HG03108 (cell line): Measurements from ENCODE around the gene HTR2A.

Experiments used
- ATAC-seq: cut with Tn5 transposase; IDR thresholded peaks from one replicate; pipeline ENCODE4 v1.9.1; 2021; ENCODE audit warnings: moderate library complexity; ENCODE audit not compliant: unreplicated experiment

The HTR2A gene

DNA sequence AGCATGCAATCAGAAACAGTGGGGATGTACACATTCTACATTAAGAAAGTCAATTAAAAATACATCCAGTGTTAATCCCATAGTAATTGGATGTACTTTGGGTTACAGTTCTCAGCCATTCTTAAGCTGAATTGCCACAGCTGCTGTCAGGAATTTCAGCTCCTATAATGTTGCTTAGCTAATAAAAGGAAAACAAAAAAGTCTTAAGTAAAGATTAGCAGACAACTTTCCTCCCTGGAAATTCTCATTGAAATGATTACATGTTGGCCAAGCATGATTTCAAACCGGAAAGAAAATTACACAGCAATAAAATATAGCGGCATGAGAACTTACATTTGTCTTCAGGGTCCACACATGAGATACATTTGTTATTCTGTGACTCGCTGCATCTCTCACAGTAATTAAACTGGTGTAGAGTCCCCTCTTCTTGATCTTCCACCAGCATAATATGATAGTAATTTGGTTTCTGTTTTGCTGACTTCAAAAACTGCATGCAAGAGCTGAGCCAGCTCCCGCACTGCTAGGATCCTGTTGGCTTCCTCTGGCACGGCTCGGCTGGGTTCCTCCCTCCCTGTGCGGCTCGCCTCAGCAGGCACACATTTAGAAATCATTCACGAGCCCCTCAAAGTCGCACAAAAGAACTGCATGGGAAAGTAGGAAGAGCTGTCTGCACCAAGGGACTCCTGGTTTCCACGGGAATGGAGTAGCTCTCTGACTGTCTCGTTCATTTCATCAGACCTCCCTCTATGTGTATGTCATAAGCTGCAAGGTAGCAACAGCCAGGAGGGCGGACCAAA, at the start of gene HTR2A:
Gene HTR2A (minus strand): TSS at position 713 of the 797 bp plus-strand sequence. CDS start 1,147 bp downstream, outside the sequence.
- ATAC-seq, result no peak

DNA sequence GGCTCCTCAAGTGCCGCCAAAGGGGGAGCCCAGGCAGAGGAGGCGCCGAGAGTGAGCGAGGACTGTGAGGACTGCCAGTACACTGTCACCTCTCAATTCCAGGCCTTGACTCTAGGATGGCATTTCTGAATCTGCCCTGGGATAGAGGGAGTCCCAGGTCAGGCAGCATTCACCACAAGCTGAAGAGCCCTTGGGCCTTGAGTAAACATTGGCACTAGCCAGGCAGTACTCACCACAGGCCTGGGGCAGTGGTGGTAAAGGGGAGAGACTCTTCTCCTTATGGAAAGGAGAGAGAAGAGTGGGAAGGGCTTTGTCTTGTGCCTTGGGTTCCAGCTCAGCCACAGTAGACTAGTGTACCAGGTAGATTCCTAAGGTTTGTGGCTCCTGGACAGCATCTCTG, 39.7 kb upstream of the HTR2A start:
- no peak for ATAC-seq

DNA sequence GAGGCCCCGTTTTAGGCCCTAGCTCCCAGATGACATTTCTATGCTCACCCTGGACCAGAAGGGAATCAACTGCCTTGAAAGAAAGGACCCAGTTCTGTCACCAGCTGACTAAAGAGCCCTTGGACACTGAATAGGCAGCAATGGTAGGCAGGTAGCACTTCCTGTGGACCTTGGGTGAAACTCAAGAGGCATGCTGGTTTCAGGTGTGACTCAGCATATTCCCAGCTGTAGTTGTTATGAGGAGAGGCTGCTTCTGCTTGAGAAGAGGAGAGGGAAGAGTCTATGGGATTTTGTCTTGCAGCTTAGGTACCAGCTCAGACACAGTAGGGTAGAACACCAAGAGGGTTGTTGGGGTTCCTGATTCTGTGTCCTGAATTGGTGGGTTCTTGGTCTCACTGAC, 37.9 kb upstream of the HTR2A start:
- ATAC-seq, result no peak

DNA sequence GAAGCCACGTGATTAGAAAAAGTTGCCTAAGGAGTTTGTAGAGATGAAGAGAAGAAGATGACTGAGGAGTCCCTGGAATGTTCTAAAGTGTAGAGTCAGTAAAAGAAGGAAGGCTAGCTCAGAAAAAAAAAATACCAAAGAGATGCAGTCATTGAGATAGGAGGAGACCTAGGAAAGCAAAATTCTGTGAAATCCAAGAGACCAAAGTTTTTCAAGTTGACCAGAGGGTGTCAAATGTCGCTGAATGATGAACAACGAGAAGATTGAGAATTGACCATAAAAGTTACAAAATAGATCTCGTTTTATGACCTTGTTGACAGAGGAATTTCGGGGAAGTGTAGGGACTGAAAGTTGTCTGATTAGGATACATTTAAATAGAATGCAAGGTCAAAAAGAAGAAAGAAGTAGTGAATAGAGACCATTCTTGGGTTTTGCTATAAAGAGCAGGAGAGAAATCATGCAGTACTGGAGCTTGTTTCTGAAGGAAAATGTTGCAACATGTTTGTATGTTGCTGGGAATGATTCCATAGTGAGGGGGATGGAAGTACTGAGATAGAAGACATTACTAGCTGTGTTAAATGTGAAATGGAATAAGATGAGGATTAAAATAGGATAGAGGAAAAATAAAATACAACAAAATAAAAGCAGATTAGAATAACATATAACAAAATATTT, 30.2 kb upstream of the HTR2A start:
- no peak for ATAC-seq

DNA sequence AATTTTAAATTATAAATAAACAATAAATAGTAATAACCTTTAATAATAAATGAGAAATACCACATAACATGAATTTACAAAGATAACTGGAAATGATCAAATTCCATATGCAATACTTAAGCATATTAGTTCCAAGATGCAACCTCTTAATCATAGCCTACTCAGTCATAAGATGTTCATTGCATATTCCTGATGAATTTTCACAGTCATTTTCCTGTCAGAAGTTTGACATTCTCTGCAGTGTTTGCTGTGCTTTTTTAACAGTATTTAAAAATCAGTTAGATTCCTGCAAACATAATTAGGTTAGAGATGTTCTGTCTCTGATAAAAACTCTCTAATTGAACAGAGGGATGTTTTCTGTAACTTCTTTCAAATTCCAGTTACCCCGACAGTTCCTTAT, 28.6 kb upstream of the HTR2A start:
- no peak for ATAC-seq

DNA sequence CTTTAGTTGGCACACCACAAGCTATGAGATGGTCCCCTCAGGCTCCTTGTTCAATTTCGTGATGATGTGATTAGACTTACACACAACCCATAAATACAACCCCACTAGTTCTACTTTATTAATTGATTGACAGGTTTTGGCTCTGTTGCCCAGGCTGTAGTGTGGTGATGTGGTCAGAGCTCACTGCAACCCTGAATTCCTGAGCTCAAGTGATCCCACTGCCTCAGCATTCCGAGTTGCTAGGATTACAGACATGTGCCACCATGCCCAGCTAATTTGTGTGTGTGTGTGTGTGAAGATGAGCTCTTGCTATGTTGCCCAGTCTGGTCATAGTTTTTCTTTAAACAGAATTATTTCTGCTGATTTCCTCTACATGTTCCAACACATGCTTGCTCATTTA, 17.5 kb upstream of the HTR2A start:
- ATAC-seq, result no peak

DNA sequence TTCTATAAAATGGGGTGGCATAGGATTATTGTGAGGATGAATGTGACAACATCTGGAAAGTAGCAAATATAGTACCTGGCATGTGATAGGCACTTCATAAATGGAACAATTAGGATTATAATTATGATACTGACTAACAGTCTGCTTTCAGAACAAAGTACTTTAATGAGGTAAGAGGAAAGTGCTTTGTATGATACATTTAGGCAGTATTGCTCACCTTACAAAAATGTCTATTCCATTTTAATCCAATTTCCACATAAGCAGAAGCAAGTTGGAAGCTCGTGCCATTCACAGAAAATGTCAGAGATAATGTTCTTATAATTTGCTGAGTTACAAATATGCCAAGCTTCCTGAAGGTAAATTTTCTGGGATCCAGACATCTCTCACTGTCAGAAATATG, 16.9 kb upstream of the HTR2A start:
- ATAC-seq, result no peak

DNA sequence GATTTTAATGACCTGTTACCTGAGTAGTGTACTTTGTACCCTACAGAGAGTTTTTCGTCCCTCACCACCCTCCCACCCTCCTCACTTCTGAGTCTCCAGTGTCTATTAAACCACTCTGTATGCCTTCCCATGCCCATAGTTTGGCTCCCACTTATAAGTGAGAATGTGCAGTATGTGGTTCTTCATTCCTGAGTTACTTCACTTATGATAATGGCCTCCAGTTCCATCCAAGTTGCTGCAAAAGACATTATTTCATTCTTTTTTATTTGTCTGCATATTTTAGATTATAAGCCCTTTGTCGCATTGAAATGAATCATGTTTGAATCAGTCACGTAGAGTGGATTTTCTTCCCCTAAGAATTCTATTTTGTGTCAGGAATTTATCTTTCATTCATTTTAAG, 12.2 kb upstream of the HTR2A start:
- ATAC-seq, result no peak

DNA sequence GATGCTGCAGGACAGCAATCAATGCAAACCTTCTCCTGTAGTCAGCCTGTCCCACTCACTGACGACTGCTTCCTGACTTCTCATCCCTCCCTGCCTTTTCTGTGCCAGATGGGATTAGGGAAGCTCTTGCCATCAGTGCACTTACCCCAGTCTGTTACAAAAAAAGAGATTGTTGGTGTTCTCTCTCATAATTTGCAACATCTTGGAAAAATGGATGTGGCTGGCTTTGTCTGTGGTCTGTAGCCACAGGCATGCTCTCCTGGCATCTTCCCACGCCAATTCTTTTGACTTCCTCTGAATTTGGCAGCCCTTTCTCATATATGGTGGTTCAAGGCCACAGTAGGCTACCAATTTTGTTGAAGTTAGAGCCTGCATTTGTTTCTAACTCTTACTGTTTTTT, 11.6 kb upstream of the HTR2A start:
- ATAC-seq, result no peak

DNA sequence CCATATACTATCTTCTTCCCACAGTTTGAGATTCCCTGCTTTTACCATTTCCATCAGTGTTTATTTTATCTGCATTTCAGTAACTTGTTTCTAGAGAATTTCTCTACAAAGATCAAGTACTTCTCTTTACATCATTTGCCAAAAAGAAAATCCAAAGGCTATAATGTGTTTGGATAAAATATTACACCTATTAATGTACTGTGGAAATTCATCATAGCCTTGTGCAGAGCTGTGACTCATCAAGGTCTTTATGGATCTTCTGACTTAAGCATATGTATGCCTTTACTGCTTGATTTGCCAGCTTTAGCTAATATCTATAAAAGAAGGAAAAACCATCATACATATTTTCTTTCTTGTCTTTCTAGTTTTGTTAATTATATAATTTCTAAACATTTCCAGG, 9.6 kb upstream of the HTR2A start:
- ATAC-seq, result no peak

DNA sequence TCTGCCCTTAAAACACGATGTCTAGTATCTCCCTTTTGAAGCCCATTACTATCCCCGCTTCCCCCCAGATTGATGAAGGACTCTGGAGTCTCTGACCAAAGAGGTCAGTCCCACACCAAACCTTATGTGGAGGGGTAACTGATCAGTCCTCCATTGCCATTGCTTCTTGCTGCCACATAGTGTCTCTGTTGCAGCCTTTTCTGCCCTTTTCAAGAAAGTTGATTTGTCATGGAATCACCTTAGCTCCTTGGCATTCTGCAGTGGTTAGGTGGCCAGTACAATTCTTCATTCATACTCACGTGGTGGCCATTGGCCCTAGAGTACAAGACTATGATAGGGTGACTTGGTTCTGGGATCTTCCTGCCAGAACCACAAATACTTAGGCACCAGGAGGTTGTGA, 8.4 kb upstream of the HTR2A start:
- ATAC-seq, result no peak

DNA sequence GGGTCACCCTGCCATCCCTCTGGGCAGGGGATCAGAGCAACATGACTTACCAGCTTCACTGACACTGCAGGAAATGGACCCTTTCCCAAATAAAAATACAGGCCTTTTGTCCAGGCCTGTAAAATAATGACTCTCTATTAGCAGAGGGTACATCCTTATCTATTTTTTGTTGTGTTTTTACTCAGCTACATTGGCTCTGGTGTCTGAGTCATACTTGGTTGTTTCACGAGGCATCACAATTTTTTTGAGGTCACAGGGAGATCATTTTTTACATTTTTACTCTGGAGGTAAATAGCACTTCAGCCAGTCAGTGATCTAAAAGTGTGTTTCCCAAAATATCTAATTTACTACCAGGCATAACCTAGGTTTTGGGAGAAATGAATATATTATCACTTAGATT, 6.9 kb upstream of the HTR2A start:
- no peak for ATAC-seq

DNA sequence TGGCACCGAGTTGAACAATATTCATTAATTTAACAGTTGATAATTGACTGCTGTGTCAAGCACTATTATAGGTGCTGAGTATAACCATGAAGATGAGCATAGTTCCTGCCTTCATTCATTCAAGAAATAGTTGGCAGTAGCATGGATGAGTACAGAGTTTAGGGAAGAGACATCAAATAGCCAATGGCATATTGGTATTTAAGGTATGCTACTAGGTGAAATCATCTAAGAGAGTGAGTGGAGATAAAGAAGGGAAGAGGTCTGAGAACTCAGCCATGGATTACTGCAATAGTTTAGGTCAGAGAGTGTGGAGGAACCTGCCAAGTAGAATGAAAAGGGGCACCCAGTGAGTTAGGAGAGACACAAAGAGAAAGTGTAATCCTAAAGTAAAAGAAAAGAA, 4.9 kb upstream of the HTR2A start:
- no peak for ATAC-seq

DNA sequence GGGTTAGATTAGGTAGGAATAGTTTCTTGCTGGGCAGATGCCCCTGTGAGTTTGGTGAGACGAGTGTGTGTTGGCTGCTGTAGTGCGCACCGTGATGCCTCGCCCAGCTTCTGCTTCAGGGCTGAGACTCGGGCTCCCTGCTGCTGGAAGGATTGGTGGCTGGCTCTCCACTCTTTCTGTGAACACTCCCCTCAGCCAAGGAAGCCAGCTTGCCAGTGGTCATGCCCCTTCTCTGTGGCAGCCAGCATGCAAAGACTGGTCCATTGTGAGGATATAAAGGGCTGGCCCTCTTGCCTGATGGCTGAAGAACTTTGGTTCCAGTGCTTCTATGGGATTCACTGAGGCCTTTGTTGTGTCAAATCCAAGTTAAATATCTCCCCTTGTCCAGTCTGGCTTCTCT, 2.9 kb upstream of the HTR2A start:
- no peak for ATAC-seq

DNA sequence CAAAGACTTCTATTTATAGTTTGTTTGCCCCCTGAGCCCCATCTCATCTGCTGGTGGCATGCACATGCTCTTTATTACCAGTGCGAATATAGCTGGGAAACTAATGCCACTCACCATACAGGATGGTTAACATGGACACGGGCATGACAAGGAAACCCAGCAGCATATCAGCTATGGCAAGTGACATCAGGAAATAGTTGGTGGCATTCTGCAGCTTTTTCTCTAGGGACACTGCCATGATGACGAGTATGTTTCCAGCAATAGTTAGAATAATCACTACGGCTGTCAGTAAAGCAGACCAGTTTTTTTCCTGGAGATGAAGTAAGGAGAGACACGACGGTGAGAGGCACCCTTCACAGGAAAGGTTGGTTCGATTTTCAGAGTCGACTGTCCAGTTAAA, 1.5 kb downstream of the HTR2A start:
- ATAC-seq, result no peak

DNA sequence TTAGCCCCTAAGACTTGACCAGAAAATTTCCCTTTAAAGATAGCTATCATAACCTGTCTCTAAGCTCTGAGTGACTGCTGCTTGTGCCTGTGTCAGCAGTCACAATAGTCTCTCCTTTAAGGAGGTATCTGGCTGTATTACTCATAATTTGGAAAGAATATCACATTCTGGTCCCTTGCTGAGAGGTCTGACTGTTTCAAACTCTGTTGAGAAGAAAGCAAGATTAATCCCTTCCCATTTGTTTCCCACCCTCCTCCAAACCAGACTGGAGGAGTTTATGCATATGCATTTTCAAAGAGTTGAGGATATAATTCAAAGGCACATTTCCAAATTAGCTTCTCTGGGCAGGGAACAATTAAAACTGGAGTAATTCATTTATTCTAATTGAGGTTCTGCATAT, 2.3 kb downstream of the HTR2A start:
- no peak for ATAC-seq

DNA sequence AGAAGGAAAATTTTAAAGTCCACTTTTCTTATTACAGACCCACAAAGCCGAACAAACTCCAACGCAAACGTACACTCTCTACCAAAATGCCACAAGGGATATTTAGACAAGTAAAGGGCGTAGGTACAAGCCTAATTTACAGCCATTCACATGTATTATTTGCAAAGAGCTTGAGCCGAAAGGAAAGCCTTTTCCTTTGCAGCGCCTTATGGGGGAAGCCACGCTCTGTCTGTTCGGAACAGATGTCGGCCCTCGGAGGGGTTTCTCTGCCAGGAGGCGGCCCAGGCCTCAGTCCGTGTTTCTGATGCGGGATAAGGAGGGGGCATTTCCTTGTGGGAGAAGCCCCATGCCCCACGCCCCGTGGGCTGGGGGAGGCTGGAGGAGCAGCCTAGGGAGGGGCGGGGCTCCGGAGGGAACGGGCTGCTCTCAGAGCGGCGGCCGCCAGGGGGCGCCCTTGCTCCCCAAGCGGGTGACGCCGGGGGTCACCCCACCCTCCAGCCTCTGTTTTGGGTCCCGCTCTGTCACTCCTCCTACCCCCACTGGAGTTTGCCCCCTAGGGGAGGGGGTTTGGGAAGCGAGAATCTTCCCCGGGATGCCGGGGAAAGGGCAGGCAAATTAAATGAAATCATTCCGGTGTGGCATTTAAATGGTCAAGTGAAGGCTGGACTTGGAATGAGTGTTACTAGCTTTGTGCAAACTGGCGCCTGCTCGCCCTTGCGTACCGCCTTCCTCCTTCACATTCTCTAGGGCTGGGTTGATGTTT, 2.9 kb downstream of the HTR2A start:
- peak; percentile 79 for ATAC-seq

DNA sequence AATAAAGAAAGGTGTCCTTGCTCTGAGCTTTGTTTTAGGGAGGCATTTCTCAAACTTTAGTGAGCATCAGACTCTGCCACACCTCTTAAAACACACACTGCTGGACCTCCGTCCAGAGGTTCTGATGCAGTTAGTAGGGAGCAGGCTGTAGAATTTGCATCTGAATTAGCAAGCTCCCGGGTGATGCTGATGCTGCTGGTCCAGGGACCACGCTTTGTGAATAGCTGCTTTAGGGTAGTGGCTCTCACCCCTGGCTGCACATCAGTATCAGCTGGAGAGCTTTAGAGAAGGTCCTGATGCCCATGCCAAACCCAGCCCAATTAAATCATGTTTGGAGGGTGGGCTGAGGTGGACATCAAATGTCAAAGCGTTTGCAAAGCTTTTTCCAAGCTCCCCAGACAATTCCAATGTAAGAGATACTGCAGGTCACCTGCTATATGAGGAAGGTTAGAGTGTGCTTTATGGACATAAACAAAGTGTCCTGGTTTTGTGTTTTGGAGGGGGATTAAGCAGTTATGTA, 3.6 kb downstream of the HTR2A start:
- no peak for ATAC-seq

DNA sequence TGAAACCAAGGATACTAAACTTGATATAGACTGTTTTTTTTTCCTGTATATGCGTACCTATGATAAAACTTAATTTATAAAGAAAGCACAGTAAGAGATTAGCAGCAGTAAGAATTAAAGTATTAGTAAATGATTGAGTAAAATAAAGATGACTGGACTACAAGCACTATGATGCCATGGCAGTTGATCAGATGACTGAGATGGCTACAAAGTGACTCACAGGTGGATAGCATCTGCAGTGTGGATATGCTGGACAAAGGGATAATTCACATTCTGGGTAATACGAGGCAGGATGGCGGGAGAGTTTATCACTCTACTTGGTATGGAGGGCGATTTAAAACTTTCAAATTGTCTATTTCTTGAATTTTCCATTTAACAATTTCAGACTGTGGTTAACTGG, 11.8 kb downstream of the HTR2A start:
- ATAC-seq, result no peak

DNA sequence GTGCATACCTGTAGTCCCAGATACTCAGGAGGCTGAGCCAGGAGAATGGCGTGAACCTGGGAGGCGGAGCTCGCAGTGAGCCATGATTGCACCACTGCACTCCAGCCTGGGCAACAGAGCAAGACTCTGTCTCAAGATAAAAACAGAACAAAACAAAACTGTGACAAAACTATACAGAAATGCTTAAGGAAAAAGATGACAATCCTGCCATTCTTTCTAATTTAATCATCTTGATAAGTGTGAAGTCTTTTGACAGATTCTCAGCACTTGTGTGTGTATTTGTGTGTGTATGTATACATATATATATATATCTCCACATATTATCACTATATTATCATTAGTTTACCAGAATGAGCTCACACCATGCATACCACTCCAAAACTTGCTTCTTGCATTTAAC, 12.3 kb downstream of the HTR2A start:
- ATAC-seq, result no peak

DNA sequence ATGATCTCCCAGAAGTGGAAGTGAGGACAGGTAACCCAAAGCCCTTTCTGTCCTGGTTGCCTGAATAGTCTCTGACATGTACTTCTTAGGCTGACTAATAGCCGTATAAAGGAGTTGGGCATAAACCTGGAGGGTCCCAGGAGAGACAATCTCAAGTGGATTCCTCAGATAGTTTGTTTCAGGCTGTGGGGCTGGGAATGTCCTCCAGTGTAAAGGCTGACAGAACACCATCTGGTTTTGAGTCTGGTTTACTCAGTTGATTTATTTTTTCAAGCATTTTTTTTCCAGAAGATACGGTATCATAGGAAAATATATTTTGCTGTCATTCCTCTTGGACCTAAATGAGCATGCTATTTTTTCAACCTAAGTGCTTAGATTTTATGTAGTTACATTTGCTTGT, 15.2 kb downstream of the HTR2A start:
- ATAC-seq, result no peak

DNA sequence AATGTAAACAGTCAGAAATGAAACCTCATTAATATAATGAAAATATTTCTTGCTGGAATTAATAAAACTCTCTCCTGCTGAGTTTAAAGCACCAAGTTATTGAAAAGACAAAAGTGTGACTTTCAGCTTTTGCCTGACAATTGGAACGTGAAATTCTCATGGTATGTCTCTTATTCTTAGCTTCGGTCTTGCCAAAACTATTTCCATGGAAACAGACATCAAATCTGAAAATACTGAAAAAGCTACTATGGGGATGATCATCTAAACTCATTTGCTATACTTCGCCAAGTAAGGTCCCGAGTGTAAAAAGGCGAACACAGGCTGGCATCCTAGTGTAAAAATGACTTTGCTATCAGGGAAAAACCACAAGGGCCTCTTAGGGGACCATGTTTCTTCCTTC, 22.8 kb downstream of the HTR2A start:
- ATAC-seq, result no peak
